ENCODE data around the gene TRIM14.
"Not testable (repeated sequence)": the region's sequence is repeated elsewhere in the genome, so short reads cannot be mapped to it uniquely, and the experiment has no call there.

The TRIM14 gene

DNA sequence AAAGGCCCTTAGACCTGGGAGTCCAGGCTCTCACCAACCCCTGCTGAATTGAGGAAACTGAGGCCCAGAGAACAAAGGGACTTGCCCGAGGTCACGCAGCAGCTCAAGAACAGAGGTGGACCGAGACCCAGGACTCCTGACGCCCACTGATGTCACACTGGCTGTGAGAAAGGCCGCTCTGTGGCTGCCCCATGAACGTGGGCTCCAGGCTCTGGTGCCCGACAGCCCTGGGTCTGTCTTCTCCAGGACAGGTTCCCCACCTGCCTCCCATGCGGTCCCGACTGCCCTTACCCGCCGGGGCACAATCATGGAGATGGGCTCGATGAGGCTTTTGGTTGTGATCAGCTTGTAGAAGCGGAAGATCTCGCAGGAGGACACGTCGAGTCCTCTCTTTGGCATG lies 9.3 kb upstream of the TRIM14 start:
- POLR2A ChIA-PET = no interaction called here
- CTCF ChIA-PET = no interaction called here
- DNase-seq (ENCODE audit: extremely low spot score) = no peak
- TF ChIP-seq TARDBP (IDR thresholded peaks at IDR 0.05) (no peak), FOXM1 (IDR thresholded peaks at IDR 0.05; ENCODE audit: borderline replicate concordance) (no peak), CTBP1 (IDR thresholded peaks at IDR 0.05; ENCODE audit: borderline replicate concordance) (no peak), BHLHE40 (IDR thresholded peaks at IDR 0.05; ENCODE audit: borderline replicate concordance) (no peak), ARNT (IDR thresholded peaks at IDR 0.05) (no peak)

DNA sequence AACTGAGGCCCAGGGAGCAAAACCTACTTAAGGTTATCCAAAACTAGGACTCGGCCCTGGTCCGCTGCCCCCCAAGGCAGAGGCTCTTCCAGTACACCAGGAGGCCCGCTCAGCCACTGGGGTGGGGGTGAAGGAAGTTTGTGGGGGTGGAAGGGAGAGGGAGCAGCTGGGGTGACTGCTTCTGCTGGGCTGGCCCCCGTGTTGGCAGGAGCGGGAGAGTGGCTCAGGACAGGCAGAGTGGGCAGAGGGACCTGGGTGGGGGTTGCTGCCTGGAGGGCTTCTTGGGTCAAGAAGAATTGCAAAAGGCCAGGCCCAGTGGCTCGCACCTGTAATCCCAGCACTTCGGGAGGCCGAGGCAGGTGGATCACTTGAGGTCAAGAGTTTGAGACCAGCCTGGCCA lies 8.2 kb upstream of the TRIM14 start:
- no peak for DNase-seq (ENCODE audit: extremely low spot score)
- POLR2A ChIA-PET = no interaction called here
- no peak for TF ChIP-seq L3MBTL2 (conservative IDR thresholded peaks at IDR 0.05)
- TF ChIP-seq FOXK2 (IDR thresholded peaks at IDR 0.05) = no peak
- no peak for TF ChIP-seq SP1 (IDR thresholded peaks at IDR 0.05)
- TF ChIP-seq LEF1 (IDR thresholded peaks at IDR 0.05; ENCODE audit: borderline replicate concordance) = no peak
- no peak for TF ChIP-seq FOXM1 (IDR thresholded peaks at IDR 0.05; ENCODE audit: borderline replicate concordance)
- TF ChIP-seq HDGF (IDR thresholded peaks at IDR 0.05; ENCODE audit: borderline replicate concordance) = no peak
- TF ChIP-seq ARNT (IDR thresholded peaks at IDR 0.05) = no peak
- TF ChIP-seq, protein P1, sequence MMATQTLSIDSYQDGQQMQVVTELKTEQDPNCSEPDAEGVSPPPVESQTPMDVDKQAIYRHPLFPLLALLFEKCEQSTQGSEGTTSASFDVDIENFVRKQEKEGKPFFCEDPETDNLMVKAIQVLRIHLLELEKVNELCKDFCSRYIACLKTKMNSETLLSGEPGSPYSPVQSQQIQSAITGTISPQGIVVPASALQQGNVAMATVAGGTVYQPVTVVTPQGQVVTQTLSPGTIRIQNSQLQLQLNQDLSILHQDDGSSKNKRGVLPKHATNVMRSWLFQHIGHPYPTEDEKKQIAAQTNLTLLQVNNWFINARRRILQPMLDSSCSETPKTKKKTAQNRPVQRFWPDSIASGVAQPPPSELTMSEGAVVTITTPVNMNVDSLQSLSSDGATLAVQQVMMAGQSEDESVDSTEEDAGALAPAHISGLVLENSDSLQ (IDR thresholded peaks at IDR 0.05) = no peak
- TF ChIP-seq SUZ12 (IDR thresholded peaks at IDR 0.05) = no peak
- no peak for TF ChIP-seq CTBP1 (IDR thresholded peaks at IDR 0.05; ENCODE audit: borderline replicate concordance)
- no peak for TF ChIP-seq FOXA1 (IDR thresholded peaks at IDR 0.05)
- TF ChIP-seq TARDBP (IDR thresholded peaks at IDR 0.05) = no peak
- TF ChIP-seq BHLHE40 (IDR thresholded peaks at IDR 0.05; ENCODE audit: borderline replicate concordance) = no peak
- CTCF ChIA-PET = no interaction called here

DNA sequence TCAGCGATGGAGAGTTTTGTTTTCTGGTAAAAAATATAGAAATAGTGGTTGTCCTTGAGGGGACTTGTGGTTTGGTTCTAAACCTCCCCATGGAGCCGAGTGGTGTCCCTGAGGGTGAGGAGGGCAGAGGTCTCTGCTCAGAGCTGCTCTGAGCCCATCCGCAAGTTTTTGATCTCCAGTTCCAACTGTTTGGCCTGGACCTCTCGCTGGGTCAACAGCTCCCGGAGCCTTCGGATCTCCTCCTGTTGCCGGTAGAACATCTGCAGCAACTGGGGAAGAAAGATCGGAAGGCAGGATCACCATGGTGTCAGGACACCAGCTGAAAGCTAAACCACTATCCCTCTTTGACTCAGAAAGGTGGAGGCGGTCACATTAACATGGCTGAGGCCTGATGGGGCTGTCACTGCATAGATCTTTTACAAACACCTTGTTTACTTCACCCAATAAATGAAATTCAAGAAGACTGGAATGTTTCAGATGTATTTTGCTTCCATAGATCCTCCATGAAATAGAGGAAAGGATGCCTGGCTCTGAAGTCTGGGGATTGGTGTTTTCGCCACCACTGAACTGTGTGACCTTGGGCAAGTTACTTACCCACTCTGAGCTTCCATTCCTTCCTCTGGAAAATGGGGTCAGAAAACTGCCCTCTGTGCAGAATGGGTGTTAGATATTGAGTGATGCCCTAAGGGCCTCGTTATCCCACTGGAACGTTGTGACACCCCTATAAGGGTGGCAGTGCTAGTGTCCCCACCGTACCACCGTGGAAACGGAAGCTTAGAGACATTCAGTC lies 5.8 kb upstream of the TRIM14 start:
- ChIA-PET CTCF (no interaction called here), POLR2A (no interaction called here)
- no peak for DNase-seq (ENCODE audit: extremely low spot score)
- TF ChIP-seq ARNT (IDR thresholded peaks at IDR 0.05) (no peak), FOXA1 (IDR thresholded peaks at IDR 0.05) (no peak), ZNF384 (IDR thresholded peaks at IDR 0.05) (no peak), SUZ12 (IDR thresholded peaks at IDR 0.05) (no peak), CTBP1 (IDR thresholded peaks at IDR 0.05; ENCODE audit: borderline replicate concordance) (no peak), FOXK2 (IDR thresholded peaks at IDR 0.05) (no peak), SP1 (IDR thresholded peaks at IDR 0.05) (no peak), LEF1 (IDR thresholded peaks at IDR 0.05; ENCODE audit: borderline replicate concordance) (no peak), ELF4 (IDR thresholded peaks at IDR 0.05) (no peak), FOXM1 (IDR thresholded peaks at IDR 0.05; ENCODE audit: borderline replicate concordance) (no peak), L3MBTL2 (conservative IDR thresholded peaks at IDR 0.05) (no peak), NFRKB (IDR thresholded peaks at IDR 0.05) (no peak), HDGF (IDR thresholded peaks at IDR 0.05; ENCODE audit: borderline replicate concordance) (no peak), TARDBP (IDR thresholded peaks at IDR 0.05) (no peak), BHLHE40 (IDR thresholded peaks at IDR 0.05; ENCODE audit: borderline replicate concordance) (no peak)
- TF ChIP-seq, protein P1 (IDR thresholded peaks at IDR 0.05) = no peak

DNA sequence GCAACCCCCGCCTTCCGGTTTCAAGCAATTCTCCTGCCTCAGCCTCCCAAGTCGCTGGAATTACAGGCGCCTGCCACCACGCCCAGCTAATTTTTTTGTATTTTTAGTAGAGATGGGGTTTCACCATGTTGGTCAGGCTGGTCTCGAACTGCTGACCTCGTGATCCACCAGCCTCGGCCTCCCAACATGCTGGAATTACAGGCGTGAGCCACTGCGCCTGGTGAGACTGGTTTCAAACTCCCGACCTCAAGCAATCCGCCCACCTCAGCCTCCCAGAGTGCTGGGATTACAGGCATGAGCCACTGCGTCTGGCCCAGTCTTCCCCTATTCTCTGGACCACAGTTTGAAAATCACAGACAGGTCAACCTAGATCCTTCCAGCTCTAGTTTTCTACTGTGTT lies 5.1 kb upstream of the TRIM14 start:
- POLR2A ChIA-PET; CTCF ChIA-PET; DNase-seq (ENCODE audit: extremely low spot score): not testable (repeated sequence)

DNA sequence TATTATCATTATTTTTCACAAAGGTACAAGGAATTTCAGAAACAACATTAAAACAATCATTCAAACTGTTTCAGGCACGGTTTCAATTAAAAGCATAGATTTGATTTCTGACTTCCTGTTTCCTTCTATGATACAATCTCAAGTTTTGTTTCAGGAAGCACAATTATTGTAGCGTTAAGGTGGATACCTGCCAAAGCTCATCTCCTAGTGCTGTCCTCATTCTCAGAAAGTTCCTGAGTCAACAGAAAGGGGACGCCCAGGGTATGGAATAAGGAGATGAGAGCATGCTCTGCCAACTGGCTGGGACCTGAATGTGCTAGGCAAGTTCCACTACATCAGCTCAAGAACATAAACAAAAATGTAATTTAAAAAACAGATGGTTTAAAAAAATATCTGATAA lies 2.0 kb upstream of the TRIM14 start:
- no peak for DNase-seq (ENCODE audit: extremely low spot score)
- TF ChIP-seq FOXM1 (IDR thresholded peaks at IDR 0.05; ENCODE audit: borderline replicate concordance) = no peak
- no peak for TF ChIP-seq BHLHE40 (IDR thresholded peaks at IDR 0.05; ENCODE audit: borderline replicate concordance)
- TF ChIP-seq, protein P1 (IDR thresholded peaks at IDR 0.05) = no peak
- no peak for TF ChIP-seq NFRKB (IDR thresholded peaks at IDR 0.05)
- TF ChIP-seq ZNF384 (IDR thresholded peaks at IDR 0.05) = no peak
- no peak for TF ChIP-seq CTBP1 (IDR thresholded peaks at IDR 0.05; ENCODE audit: borderline replicate concordance)
- TF ChIP-seq ARNT (IDR thresholded peaks at IDR 0.05) = no peak
- no peak for TF ChIP-seq SUZ12 (IDR thresholded peaks at IDR 0.05)
- TF ChIP-seq HDGF (IDR thresholded peaks at IDR 0.05; ENCODE audit: borderline replicate concordance) = no peak
- TF ChIP-seq ELF4 (IDR thresholded peaks at IDR 0.05) = no peak
- CTCF ChIA-PET = interaction anchor here (0.5 kb wide), 1 partner anchor 13 kb away, joined by 4 read pairs; no protein-coding TSS in a partner anchor
- POLR2A ChIA-PET = no interaction called here

DNA sequence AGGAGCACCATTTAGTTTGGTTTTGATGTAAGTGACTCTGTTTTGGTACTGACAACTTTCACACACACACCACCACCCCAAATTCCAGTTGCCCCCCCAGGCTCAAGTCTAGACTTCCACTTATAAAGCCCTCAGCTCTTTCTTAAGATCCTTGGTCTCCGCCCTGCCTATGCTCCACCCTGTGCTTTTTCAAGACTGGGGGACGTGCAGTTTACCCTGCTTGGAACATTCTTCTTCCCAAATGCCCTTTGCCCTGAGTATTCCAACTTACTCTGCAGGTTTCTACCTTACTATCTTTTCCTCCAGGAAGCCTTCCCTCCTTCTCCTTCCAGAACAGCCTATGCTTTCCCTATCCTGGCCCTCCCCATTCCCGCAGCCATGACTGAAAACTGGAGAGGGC lies 1.5 kb upstream of the TRIM14 start:
- ChIA-PET POLR2A (no interaction called here), CTCF (no interaction called here)
- DNase-seq (ENCODE audit: extremely low spot score) = no peak
- TF ChIP-seq CTBP1 (IDR thresholded peaks at IDR 0.05; ENCODE audit: borderline replicate concordance) (no peak), HDGF (IDR thresholded peaks at IDR 0.05; ENCODE audit: borderline replicate concordance) (no peak), SP1 (IDR thresholded peaks at IDR 0.05) (no peak), LEF1 (IDR thresholded peaks at IDR 0.05; ENCODE audit: borderline replicate concordance) (no peak)

All from HEK293T (cell line).